ENCODE data around the gene JAG1. TPM values are rescaled to one million over a fixed set of nuclear protein-coding genes. Genes with fewer than 3 reads are reported as not detected.

Gene JAG1
- total RNA-seq, 2 experiments from 2014 or later = 0.32 to 0.67 TPM

- no peaks in the 10 kb centered on the region for H3K9me2 ChIP-seq (ENCODE audit: insufficient read depth, low read length)
- no peaks in the 10 kb centered on the region for H3K4me1 ChIP-seq (ENCODE audit: insufficient read depth, low read length, poor library complexity, severe bottlenecking)
- DNase-seq (ENCODE audit: low spot score) = no peak
- intact Hi-C loops (cut with micrococcal nuclease; ENCODE audit: unreplicated experiment) = no loop called here
- POLR2A ChIA-PET = interaction anchor here (0.6 to 0.9 kb wide), 2 partner anchors 9 to 1134 kb away, joined by 3 read pairs; no protein-coding TSS in a partner anchor
- H2AFZ ChIP-seq (ENCODE audit: low read length) = no peak overlapping the region
- H3K36me3 ChIP-seq (ENCODE audit: insufficient read depth, low read length) = no peaks in the 10 kb centered on the region
- TF ChIP-seq EZH2phosphoT487 (IDR thresholded peaks at IDR 0.05; ENCODE audit: borderline replicate concordance, low read depth, low read length) = no peak
- no peak for TF ChIP-seq CTCF (conservative IDR thresholded peaks at IDR 0.05; ENCODE audit: low read length)
- CTCF ChIA-PET (ENCODE audit: unreplicated experiment) = no interaction called here
- no peak overlapping the region for H3K4me3 ChIP-seq (ENCODE audit: low read depth, low read length, poor library complexity, severe bottlenecking)
- BruUV-seq (replicated peaks) = no TSS peak
- no peaks in the 10 kb centered on the region for H4K20me1 ChIP-seq (ENCODE audit: insufficient read depth, low read length)
- H3K27ac ChIP-seq (ENCODE audit: low read depth, low read length, poor library complexity, severe bottlenecking) = no peak overlapping the region
- no peaks in the 10 kb centered on the region for H3K9me3 ChIP-seq (ENCODE audit: low read length)
- H3K4me2 ChIP-seq (ENCODE audit: low read length) = no peak overlapping the region
- no peaks in the 10 kb centered on the region for H3K79me2 ChIP-seq (ENCODE audit: insufficient read depth, low read depth, low read length)
These were observed 14.1 kb upstream of the JAG1 start for GRCh38 chr20:10687895-10688294.

- H4K20me1 ChIP-seq (ENCODE audit: insufficient read depth, low read length) = no peaks in the 10 kb centered on the region
- H3K36me3 ChIP-seq (ENCODE audit: insufficient read depth, low read length) = no peaks in the 10 kb centered on the region
- H2AFZ ChIP-seq (ENCODE audit: low read length) = no peak overlapping the region
- no peaks in the 10 kb centered on the region for H3K4me1 ChIP-seq (ENCODE audit: insufficient read depth, low read length, poor library complexity, severe bottlenecking)
- H3K4me3 ChIP-seq (ENCODE audit: low read depth, low read length, poor library complexity, severe bottlenecking) = no peak overlapping the region
- H3K4me2 ChIP-seq (ENCODE audit: low read length) = no peak overlapping the region
- no peaks in the 10 kb centered on the region for H3K9me3 ChIP-seq (ENCODE audit: low read length)
- POLR2A ChIA-PET = interaction anchor here (0.6 to 0.9 kb wide), 2 partner anchors 8 to 176 kb away, joined by 3 read pairs; no protein-coding TSS in a partner anchor
- no peaks in the 10 kb centered on the region for H3K79me2 ChIP-seq (ENCODE audit: insufficient read depth, low read depth, low read length)
- TF ChIP-seq CTCF (conservative IDR thresholded peaks at IDR 0.05; ENCODE audit: low read length) = no peak
- no peak for TF ChIP-seq EZH2phosphoT487 (IDR thresholded peaks at IDR 0.05; ENCODE audit: borderline replicate concordance, low read depth, low read length)
- no peak overlapping the region for H3K27ac ChIP-seq (ENCODE audit: low read depth, low read length, poor library complexity, severe bottlenecking)
- H3K9me2 ChIP-seq (ENCODE audit: insufficient read depth, low read length) = no peaks in the 10 kb centered on the region
- no TSS peak for BruUV-seq (replicated peaks)
- intact Hi-C loops (cut with micrococcal nuclease; ENCODE audit: unreplicated experiment) = no loop called here
- CTCF ChIA-PET (ENCODE audit: unreplicated experiment) = no interaction called here
- no peak for DNase-seq (ENCODE audit: low spot score)
These were observed 12.7 kb upstream of the JAG1 start for GRCh38 chr20:10686356-10687133.

GRCh38 chr20:10683537-10683936 lies 9.7 kb upstream of the JAG1 start:
- ChIA-PET CTCF (ENCODE audit: unreplicated experiment) (no interaction called here), POLR2A (interaction anchor here (0.9 kb wide), 1 partner anchor 24 kb away, joined by 11 read pairs; no protein-coding TSS in a partner anchor)
- intact Hi-C loops (cut with micrococcal nuclease; ENCODE audit: unreplicated experiment) = no loop called here

More at GRCh38 chr20:10683537-10683936, 9.7 kb upstream of the JAG1 start:
- Histone ChIP-seq H3K9me3 (ENCODE audit: low read length) (no peaks in the 10 kb centered on the region), H3K27ac (ENCODE audit: low read depth, low read length, poor library complexity, severe bottlenecking) (no peak overlapping the region), H3K4me3 (ENCODE audit: low read depth, low read length, poor library complexity, severe bottlenecking) (no peak overlapping the region), H3K4me2 (ENCODE audit: low read length) (no peak overlapping the region), H3K79me2 (ENCODE audit: insufficient read depth, low read depth, low read length) (no peaks in the 10 kb centered on the region), H3K4me1 (ENCODE audit: insufficient read depth, low read length, poor library complexity, severe bottlenecking) (no peaks in the 10 kb centered on the region), H3K36me3 (ENCODE audit: insufficient read depth, low read length) (no peaks in the 10 kb centered on the region), H3K9me2 (ENCODE audit: insufficient read depth, low read length) (no peaks in the 10 kb centered on the region), H4K20me1 (ENCODE audit: insufficient read depth, low read length) (no peaks in the 10 kb centered on the region), H2AFZ (ENCODE audit: low read length) (no peak overlapping the region)
- BruUV-seq (replicated peaks) = no TSS peak
- no peak for DNase-seq (ENCODE audit: low spot score)
- TF ChIP-seq CTCF (conservative IDR thresholded peaks at IDR 0.05; ENCODE audit: low read length) = no peak

Data from OCI-LY7 (cell line).